ENCODE data around the gene SYT2. TPM values are rescaled to one million over a fixed set of nuclear protein-coding genes. Genes with fewer than 3 reads are reported as not detected.
A peak's percentile ranks its signal among the peaks of the same experiment; 100 is the strongest.

SYT2 gene
- polyA plus RNA-seq, 1 of the 3 experiments (the other 2 are of a cell fraction): 0.03 TPM

DNA sequence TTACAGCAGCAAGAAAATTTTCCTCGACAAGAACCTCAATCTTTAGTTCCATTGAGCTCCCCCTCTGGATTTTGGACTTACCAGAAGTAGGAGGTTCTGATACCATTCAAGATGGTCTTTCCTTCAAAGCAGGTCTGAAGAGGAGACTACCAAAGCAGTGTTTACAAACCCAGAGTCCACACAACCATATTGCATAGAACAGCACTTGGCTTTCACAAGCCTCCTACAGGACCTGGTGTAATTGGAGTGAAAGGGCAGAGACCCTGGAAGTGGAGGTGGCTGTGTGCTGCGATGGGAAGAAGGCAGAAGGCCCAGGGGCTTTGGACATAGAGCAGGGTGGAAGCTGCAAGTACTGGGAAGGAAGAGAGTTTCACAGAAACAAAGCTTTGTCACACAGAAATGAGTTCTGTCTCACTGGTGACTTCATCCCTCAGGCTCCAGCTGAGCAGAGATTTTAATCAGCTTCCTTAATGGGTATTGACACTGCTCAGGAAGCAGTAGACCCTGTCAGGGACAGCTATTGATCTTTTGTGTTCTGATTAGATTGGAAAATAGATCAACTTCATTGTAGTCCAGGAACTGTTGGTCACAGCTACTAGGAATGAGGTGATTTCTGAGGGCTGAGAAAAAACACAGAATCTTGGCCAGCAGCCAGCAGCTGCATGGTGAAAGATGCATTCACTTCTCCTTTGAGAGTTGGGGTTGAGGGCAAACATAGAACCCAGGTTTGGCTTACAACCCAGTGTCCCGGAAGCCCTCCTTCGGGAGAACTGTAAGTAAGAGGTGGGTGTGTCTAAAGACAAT is 124.0 kb downstream of the SYT2 start:
- peak overlapping the region; percentile 45 for H3K9ac ChIP-seq
- POLR2A ChIA-PET: interaction anchor here (2.2 kb wide), 1 partner anchor 11 kb away, joined by 5 read pairs; no protein-coding TSS in a partner anchor

More for the DNA sequence above, 124.0 kb downstream of the SYT2 start:
- CTCF ChIA-PET: interaction anchor here (0.8 to 7.7 kb wide), 8 partner anchors 10 to 312 kb away, joined by 3 to 57 read pairs (median 6); no protein-coding TSS in a partner anchor
- peak; percentile 57; the same call in 1 of the 2 replicates for TF ChIP-seq GATA2 (CRISPR knock-in tag; IDR thresholded peaks at IDR 0.05)
- TF ChIP-seq MXI1 (IDR thresholded peaks at IDR 0.05; ENCODE audit: low read depth, low read length): no peak
- peak; percentile 28; the same call in 1 of the 2 replicates for TF ChIP-seq FOSL2 (IDR thresholded peaks at IDR 0.05; ENCODE audit: borderline replicate concordance, low read depth)
- peak; percentile 7; the same call in 1 of the 2 replicates for TF ChIP-seq TEAD4 (IDR thresholded peaks at IDR 0.05; ENCODE audit: borderline replicate concordance, insufficient read depth)
- TF ChIP-seq, protein P1, sequence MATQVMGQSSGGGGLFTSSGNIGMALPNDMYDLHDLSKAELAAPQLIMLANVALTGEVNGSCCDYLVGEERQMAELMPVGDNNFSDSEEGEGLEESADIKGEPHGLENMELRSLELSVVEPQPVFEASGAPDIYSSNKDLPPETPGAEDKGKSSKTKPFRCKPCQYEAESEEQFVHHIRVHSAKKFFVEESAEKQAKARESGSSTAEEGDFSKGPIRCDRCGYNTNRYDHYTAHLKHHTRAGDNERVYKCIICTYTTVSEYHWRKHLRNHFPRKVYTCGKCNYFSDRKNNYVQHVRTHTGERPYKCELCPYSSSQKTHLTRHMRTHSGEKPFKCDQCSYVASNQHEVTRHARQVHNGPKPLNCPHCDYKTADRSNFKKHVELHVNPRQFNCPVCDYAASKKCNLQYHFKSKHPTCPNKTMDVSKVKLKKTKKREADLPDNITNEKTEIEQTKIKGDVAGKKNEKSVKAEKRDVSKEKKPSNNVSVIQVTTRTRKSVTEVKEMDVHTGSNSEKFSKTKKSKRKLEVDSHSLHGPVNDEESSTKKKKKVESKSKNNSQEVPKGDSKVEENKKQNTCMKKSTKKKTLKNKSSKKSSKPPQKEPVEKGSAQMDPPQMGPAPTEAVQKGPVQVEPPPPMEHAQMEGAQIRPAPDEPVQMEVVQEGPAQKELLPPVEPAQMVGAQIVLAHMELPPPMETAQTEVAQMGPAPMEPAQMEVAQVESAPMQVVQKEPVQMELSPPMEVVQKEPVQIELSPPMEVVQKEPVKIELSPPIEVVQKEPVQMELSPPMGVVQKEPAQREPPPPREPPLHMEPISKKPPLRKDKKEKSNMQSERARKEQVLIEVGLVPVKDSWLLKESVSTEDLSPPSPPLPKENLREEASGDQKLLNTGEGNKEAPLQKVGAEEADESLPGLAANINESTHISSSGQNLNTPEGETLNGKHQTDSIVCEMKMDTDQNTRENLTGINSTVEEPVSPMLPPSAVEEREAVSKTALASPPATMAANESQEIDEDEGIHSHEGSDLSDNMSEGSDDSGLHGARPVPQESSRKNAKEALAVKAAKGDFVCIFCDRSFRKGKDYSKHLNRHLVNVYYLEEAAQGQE (IDR thresholded peaks at IDR 0.05; ENCODE audit: low read depth, low read length): no peak
- TF ChIP-seq NFIC (IDR thresholded peaks at IDR 0.05; ENCODE audit: borderline replicate concordance): peak; percentile 88
- peak; percentile 4 to 28; a peak in 1 of 4 replicates for TF ChIP-seq EP300 (IDR thresholded peaks at IDR 0.05; ENCODE audit: borderline replicate concordance in 1 of 2, low read depth in 1 of 2, low read length in 1 of 2)
- TF ChIP-seq RCOR1 (IDR thresholded peaks at IDR 0.05; ENCODE audit: low read length): no peak
- TF ChIP-seq, protein P2, sequence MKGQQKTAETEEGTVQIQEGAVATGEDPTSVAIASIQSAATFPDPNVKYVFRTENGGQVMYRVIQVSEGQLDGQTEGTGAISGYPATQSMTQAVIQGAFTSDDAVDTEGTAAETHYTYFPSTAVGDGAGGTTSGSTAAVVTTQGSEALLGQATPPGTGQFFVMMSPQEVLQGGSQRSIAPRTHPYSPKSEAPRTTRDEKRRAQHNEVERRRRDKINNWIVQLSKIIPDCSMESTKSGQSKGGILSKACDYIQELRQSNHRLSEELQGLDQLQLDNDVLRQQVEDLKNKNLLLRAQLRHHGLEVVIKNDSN (IDR thresholded peaks at IDR 0.05; ENCODE audit: borderline replicate concordance, low read depth): no peak
- TF ChIP-seq RFX5 (IDR thresholded peaks at IDR 0.05; ENCODE audit: low read length): no peak
- TF ChIP-seq TCF12 (IDR thresholded peaks at IDR 0.05): peak; percentile 40; the same call in 1 of the 2 replicates
- TF ChIP-seq EZH2phosphoT487 (IDR thresholded peaks at IDR 0.05; ENCODE audit: borderline replicate concordance, low read depth): no peak
- TF ChIP-seq, protein P3, sequence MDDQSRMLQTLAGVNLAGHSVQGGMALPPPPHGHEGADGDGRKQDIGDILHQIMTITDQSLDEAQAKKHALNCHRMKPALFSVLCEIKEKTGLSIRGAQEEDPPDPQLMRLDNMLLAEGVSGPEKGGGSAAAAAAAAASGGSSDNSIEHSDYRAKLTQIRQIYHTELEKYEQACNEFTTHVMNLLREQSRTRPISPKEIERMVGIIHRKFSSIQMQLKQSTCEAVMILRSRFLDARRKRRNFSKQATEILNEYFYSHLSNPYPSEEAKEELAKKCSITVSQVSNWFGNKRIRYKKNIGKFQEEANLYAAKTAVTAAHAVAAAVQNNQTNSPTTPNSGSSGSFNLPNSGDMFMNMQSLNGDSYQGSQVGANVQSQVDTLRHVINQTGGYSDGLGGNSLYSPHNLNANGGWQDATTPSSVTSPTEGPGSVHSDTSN (IDR thresholded peaks at IDR 0.05): peak; percentile 72
- TF ChIP-seq, protein P4, sequence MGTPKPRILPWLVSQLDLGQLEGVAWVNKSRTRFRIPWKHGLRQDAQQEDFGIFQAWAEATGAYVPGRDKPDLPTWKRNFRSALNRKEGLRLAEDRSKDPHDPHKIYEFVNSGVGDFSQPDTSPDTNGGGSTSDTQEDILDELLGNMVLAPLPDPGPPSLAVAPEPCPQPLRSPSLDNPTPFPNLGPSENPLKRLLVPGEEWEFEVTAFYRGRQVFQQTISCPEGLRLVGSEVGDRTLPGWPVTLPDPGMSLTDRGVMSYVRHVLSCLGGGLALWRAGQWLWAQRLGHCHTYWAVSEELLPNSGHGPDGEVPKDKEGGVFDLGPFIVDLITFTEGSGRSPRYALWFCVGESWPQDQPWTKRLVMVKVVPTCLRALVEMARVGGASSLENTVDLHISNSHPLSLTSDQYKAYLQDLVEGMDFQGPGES (IDR thresholded peaks at IDR 0.05; ENCODE audit: low read depth, low read length): no peak
- peaks cover 0 to 14% of the 10 kb centered on the region in 2 experiments for H3K36me3 ChIP-seq (replicated peaks in 1 of 2; ENCODE audit: control insufficient read depth in 1 of 2, insufficient read depth in 2 of 2, low read length in 1 of 2)
- H3F3A ChIP-seq (replicated peaks; ENCODE audit: insufficient read depth): peaks cover 15% of the 10 kb centered on the region
- H4K20me1 ChIP-seq (ENCODE audit: insufficient read depth): no peaks in the 10 kb centered on the region
- H2AFZ ChIP-seq (ENCODE audit: low read depth): no peak overlapping the region
- H3K27ac ChIP-seq (ENCODE audit: low read depth in 2 of 2, low read length in 1 of 2): peak overlapping the region; percentile 73 to 80
- no peak overlapping the region for H3K4me3 ChIP-seq (ENCODE audit: low read depth in 2 of 2, low read length in 1 of 2)
- WGBS (ENCODE audit: low lambda C conversion rate): 48% methylated on average over 4 of the region's 4 CpGs
- peak overlapping the region; percentile 32; the same call in 1 of the 2 replicates for H3K4me2 ChIP-seq
- no peaks in the 10 kb centered on the region for H3K79me2 ChIP-seq (ENCODE audit: insufficient read depth)
- H3K27me3 ChIP-seq (ENCODE audit: insufficient read depth): no peaks in the 10 kb centered on the region
- no peaks in the 10 kb centered on the region for H3K9me3 ChIP-seq
- H3K9me2 ChIP-seq: no peaks in the 10 kb centered on the region
- DNase-seq: peak; percentile 44
- peaks cover 35 to 47% of the 10 kb centered on the region in 2 experiments for H3K4me1 ChIP-seq (ENCODE audit: control insufficient read depth in 1 of 2, insufficient read depth in 2 of 2, low read depth in 1 of 2, low read length in 1 of 2)

Data from SK-N-SH (cell line).